ENCODE data around the gene BTG1. TPM values are rescaled to one million over a fixed set of nuclear protein-coding genes. Genes with fewer than 3 reads are reported as not detected.

The BTG1 gene
- total and polyA plus RNA-seq, 2 of the 8 experiments (the other 6 are each of a cell fraction or from before 2014, with no cell fraction given): 17.1 to 32.7 TPM

DNA sequence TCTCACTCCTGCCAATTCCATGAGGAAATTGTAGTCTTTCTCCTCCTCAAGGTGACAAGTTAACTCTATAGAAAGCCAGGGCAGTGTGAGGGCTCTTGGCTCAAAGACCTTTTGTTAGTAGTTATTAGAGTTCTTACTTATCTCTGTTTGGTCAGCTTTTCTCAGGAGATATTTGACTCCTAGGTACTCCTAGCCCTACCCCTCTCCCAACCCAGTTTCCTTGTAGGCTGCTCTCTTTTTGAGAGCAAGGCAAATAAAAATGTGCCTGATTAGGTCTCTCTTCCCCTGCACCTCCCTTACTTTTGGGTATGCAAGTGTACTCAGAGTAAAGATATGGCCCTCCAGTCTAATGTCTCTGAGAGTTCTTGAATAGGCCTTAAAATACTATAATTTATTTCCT, 23.8 kb downstream of the BTG1 start (continued):
- TF ChIP-seq CTBP2 (IDR thresholded peaks at IDR 0.05; ENCODE audit: borderline replicate concordance, insufficient read depth, insufficient read length, low read length) (no peak), NANOG (IDR thresholded peaks at IDR 0.05; ENCODE audit: insufficient read depth, low read depth, low read length, poor library complexity, severe bottlenecking) (no peak), TCF12 (IDR thresholded peaks at IDR 0.05; ENCODE audit: low read depth, low read length) (no peak), BRCA1 (IDR thresholded peaks at IDR 0.05; ENCODE audit: low read depth, low read length) (no peak)
